ENCODE results near the gene TRIM28. TPM values are rescaled to one million over a fixed set of nuclear protein-coding genes. Genes with fewer than 3 reads are reported as not detected.
A peak's percentile ranks its signal among the peaks of the same experiment; 100 is the strongest.

Gene TRIM28
- total and polyA plus RNA-seq, 9 of the 15 experiments (the other 6 are each of a cell fraction or from before 2014, with no cell fraction given), result 12.1 to 797 (median 490) TPM

- DNase-seq (ENCODE audit: extremely low read depth in 1 of 4, low spot score in 3 of 4) (peak in 1 of 4 experiments; percentile 23), FAIRE-seq (no peak), ATAC-seq (0 out of 3 replicates have a peak, but pooled peaks have one; percentile 3)
- Histone ChIP-seq H3K9me3 (replicated peaks; ENCODE audit: control insufficient read depth, insufficient read depth, low read depth, low read length) (no peaks in the 10 kb centered on the region), H3K27ac (ENCODE audit: extremely low read depth, low read depth, low read length) (peak overlapping the region; percentile 88), H4K20me1 (replicated peaks; ENCODE audit: control insufficient read depth, insufficient read depth, low read length) (peaks cover 44% of the 10 kb centered on the region), H3K79me2 (ENCODE audit: control insufficient read depth, insufficient read depth, low read length) (peaks cover 49% of the 10 kb centered on the region), H3K9ac (ENCODE audit: insufficient read depth in 1 of 2, low read depth in 2 of 2, low read length in 2 of 2) (peak overlapping the region; percentile 88 to 98), H3K36me3 (ENCODE audit: control insufficient read depth, insufficient read depth, low read length) (peaks cover 56% of the 10 kb centered on the region), H3K27me3 (ENCODE audit: control insufficient read depth in 2 of 2, insufficient read depth in 2 of 2, low read length in 2 of 2) (no peaks in the 10 kb centered on the region), H2AFZ (ENCODE audit: low read depth, low read length) (no peak overlapping the region), H3K9me1 (ENCODE audit: control insufficient read depth, insufficient read depth, low read length) (peaks cover 8% of the 10 kb centered on the region), H3K4me2 (ENCODE audit: insufficient read depth, low read length) (peak overlapping the region; percentile 89), H3K4me3 (peak overlapping the region; percentile 100), H3K4me1 (replicated peaks in 1 of 2; ENCODE audit: control insufficient read depth in 2 of 2, insufficient read depth in 2 of 2, low read length in 2 of 2) (peaks cover 13 to 42% of the 10 kb centered on the region in 2 experiments; a peak in 4 of 5 replicates)
- intact Hi-C loops (cut with micrococcal nuclease), result no loop called here
- CTCF ChIA-PET (ENCODE audit: low intra/inter-chr PET ratio), result interaction anchor here (1.6 kb wide), 1 partner anchor 27 kb away, joined by 4 read pairs; no protein-coding TSS in a partner anchor
- WGBS (ENCODE audit: insufficient coverage, low coverage, missing lambda C conversion rate), result 2% methylated on average over 18 of the region's 21 CpGs
- POLR2A ChIA-PET, result interaction anchor here (2.0 to 3.9 kb wide), 3 partner anchors 9 to 26 kb away, joined by 9 to 48 read pairs (median 10); partner anchors contain the start of genes CHMP2A, UBE2M and ZBTB45
- BruUV-seq (replicated peaks), result no TSS peak
- in situ Hi-C loops (cut with MboI), result no loop called here
- peak; percentile 20 for TF ChIP-seq RBFOX2 (IDR thresholded peaks at IDR 0.05; ENCODE audit: low read depth, low read length)
- TF ChIP-seq TFAP4 (CRISPR knock-in tag; IDR thresholded peaks at IDR 0.05; ENCODE audit: borderline replicate concordance), result peak; percentile 29; the same call in 1 of the 2 replicates
- TF ChIP-seq AFF4 (CRISPR knock-in tag; IDR thresholded peaks at IDR 0.05), result 0 out of 2 replicates have a peak, but pooled peaks have one; percentile 49
- TF ChIP-seq E2F5 (CRISPR knock-in tag; IDR thresholded peaks at IDR 0.05), result 0 out of 2 replicates have a peak, but pooled peaks have one; percentile 33
- peak; percentile 18 for TF ChIP-seq SIRT6 (IDR thresholded peaks at IDR 0.05; ENCODE audit: low read depth, low read length)
- TF ChIP-seq ERF (CRISPR knock-in tag; IDR thresholded peaks at IDR 0.05), result 0 out of 2 replicates have a peak, but pooled peaks have one; percentile 10
- no peak for TF ChIP-seq ETS1 (conservative IDR thresholded peaks at IDR 0.05; ENCODE audit: control insufficient read depth, low read depth, low read length)
- TF ChIP-seq E2F4 (CRISPR knock-in tag; IDR thresholded peaks at IDR 0.05; ENCODE audit: low read depth), result 0 out of 2 replicates have a peak, but pooled peaks have one; percentile 33
Measured at GRCh38 chr19:58545286-58546018, 1.6 kb downstream of the TRIM28 start.

Data from K562 (cell line).